ENCODE data around the gene NDFIP2. TPM values are rescaled to one million over a fixed set of nuclear protein-coding genes. Genes with fewer than 3 reads are reported as not detected.

The NDFIP2 gene
- total RNA-seq, 4 donors from 2014 or later: 21.8 to 47.8 (median 31.9) TPM

GRCh38 chr13:79543883-79544282 is 62.9 kb downstream of the NDFIP2 start:
- in situ Hi-C loops (cut with MboI; ENCODE audit: low sequenced_read_pairs in 4 of 4): loop anchor here (5.0 to 25.0 kb wide), 2 partner anchors 117 to 1407 kb away; no protein-coding TSS in a partner anchor
- no peak overlapping the region for H3K27ac ChIP-seq
- H3K4me1 ChIP-seq: peaks cover 0 to 4% of the 10 kb centered on the region in 2 donors
- H3K9me3 ChIP-seq: no peaks in the 10 kb centered on the region
- H3K36me3 ChIP-seq: no peaks in the 10 kb centered on the region
- TF ChIP-seq CTCF (IDR thresholded peaks at IDR 0.05 in 4 of 5, conservative IDR thresholded peaks at IDR 0.05 in 1 of 5) (no peak), POLR2A (IDR thresholded peaks at IDR 0.05) (no peak)
- no peak for DNase-seq
- H3K4me3 ChIP-seq: no peak overlapping the region
- no peaks in the 10 kb centered on the region for H3K27me3 ChIP-seq
- intact Hi-C loops (cut with DNase I; ENCODE audit: low total_unique reads): loop anchor here (5.0 kb wide), 1 partner anchor 62 kb away; the partner anchor contains the start of gene NDFIP2
- ATAC-seq: no peak

GRCh38 chr13:79547211-79548195 is 66.5 kb downstream of the NDFIP2 start:
- no peak for ATAC-seq
- Histone ChIP-seq H3K36me3 (no peaks in the 10 kb centered on the region), H3K27me3 (no peaks in the 10 kb centered on the region), H3K4me3 (no peak overlapping the region), H3K9me3 (no peaks in the 10 kb centered on the region), H3K4me1 (no peaks in the 10 kb centered on the region), H3K27ac (no peak overlapping the region)
- in situ Hi-C loops (cut with MboI; ENCODE audit: low sequenced_read_pairs in 4 of 4): loop anchor here in 1 of 4 donors (25.0 kb wide), 1 partner anchor 1410 kb away; no protein-coding TSS in a partner anchor
- no peak for DNase-seq
- intact Hi-C loops (cut with DNase I; ENCODE audit: low total_unique reads): loop anchor here (5.0 kb wide), 1 partner anchor 1470 kb away; no protein-coding TSS in a partner anchor
- TF ChIP-seq CTCF (IDR thresholded peaks at IDR 0.05 in 4 of 5, conservative IDR thresholded peaks at IDR 0.05 in 1 of 5) (no peak), POLR2A (IDR thresholded peaks at IDR 0.05) (no peak)

GRCh38 chr13:79548902-79549301 is 67.9 kb downstream of the NDFIP2 start:
- Histone ChIP-seq H3K27me3 (no peaks in the 10 kb centered on the region), H3K4me1 (no peaks in the 10 kb centered on the region), H3K27ac (no peak overlapping the region), H3K36me3 (no peaks in the 10 kb centered on the region), H3K4me3 (no peak overlapping the region), H3K9me3 (no peaks in the 10 kb centered on the region)
- TF ChIP-seq POLR2A (IDR thresholded peaks at IDR 0.05) (no peak), CTCF (IDR thresholded peaks at IDR 0.05 in 4 of 5, conservative IDR thresholded peaks at IDR 0.05 in 1 of 5) (no peak)
- DNase-seq: no peak
- no peak for ATAC-seq
- intact Hi-C loops (cut with DNase I; ENCODE audit: low total_unique reads): loop anchor here (5.0 kb wide), 1 partner anchor 1468 kb away; no protein-coding TSS in a partner anchor
- in situ Hi-C loops (cut with MboI; ENCODE audit: low sequenced_read_pairs in 4 of 4): loop anchor here in 1 of 4 donors (25.0 kb wide), 1 partner anchor 1412 kb away; no protein-coding TSS in a partner anchor

- intact Hi-C loops (cut with DNase I; ENCODE audit: low total_unique reads) (loop anchor here (5.0 kb wide), 1 partner anchor 1468 kb away; no protein-coding TSS in a partner anchor), in situ Hi-C loops (cut with MboI; ENCODE audit: low sequenced_read_pairs in 4 of 4) (loop anchor here in 1 of 4 donors (25.0 kb wide), 1 partner anchor 1412 kb away; no protein-coding TSS in a partner anchor)
Measured at GRCh38 chr13:79549355-79550106, 68.6 kb downstream of the NDFIP2 start.

More at GRCh38 chr13:79549355-79550106, 68.6 kb downstream of the NDFIP2 start:
- no peak overlapping the region for H3K27ac ChIP-seq
- no peak for TF ChIP-seq CTCF (IDR thresholded peaks at IDR 0.05 in 4 of 5, conservative IDR thresholded peaks at IDR 0.05 in 1 of 5)
- no peak for TF ChIP-seq POLR2A (IDR thresholded peaks at IDR 0.05)
- no peaks in the 10 kb centered on the region for H3K4me1 ChIP-seq
- H3K27me3 ChIP-seq: no peaks in the 10 kb centered on the region
- no peak overlapping the region for H3K4me3 ChIP-seq
- H3K9me3 ChIP-seq: no peaks in the 10 kb centered on the region
- no peaks in the 10 kb centered on the region for H3K36me3 ChIP-seq
- DNase-seq (no peak), ATAC-seq (no peak)
